NCI-H2171 treated with DMSO at 0.1 percent for 48 hours (cell line): ENCODE results near the gene OTUD5.
"Not testable (repeated sequence)": the region's sequence is repeated elsewhere in the genome, so short reads cannot be mapped to it uniquely, and the experiment has no call there.

Experiments
- DNase-seq: peaks from one replicate; lab custom pipeline; 2025; lab: John Stamatoyannopoulos, UW

OTUD5 gene, protein sequence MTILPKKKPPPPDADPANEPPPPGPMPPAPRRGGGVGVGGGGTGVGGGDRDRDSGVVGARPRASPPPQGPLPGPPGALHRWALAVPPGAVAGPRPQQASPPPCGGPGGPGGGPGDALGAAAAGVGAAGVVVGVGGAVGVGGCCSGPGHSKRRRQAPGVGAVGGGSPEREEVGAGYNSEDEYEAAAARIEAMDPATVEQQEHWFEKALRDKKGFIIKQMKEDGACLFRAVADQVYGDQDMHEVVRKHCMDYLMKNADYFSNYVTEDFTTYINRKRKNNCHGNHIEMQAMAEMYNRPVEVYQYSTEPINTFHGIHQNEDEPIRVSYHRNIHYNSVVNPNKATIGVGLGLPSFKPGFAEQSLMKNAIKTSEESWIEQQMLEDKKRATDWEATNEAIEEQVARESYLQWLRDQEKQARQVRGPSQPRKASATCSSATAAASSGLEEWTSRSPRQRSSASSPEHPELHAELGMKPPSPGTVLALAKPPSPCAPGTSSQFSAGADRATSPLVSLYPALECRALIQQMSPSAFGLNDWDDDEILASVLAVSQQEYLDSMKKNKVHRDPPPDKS

GRCh38 chrX:48957477-48957826, at the start of gene OTUD5:
TSS of gene OTUD5 (minus strand) at chrX:48957607. CDS start at chrX:48957570, 37 bp downstream.
- DNase-seq = peak; percentile 70

- no peak for DNase-seq
These were observed 46.3 kb upstream of the OTUD5 start for GRCh38 chrX:49003696-49004095.

DNA sequence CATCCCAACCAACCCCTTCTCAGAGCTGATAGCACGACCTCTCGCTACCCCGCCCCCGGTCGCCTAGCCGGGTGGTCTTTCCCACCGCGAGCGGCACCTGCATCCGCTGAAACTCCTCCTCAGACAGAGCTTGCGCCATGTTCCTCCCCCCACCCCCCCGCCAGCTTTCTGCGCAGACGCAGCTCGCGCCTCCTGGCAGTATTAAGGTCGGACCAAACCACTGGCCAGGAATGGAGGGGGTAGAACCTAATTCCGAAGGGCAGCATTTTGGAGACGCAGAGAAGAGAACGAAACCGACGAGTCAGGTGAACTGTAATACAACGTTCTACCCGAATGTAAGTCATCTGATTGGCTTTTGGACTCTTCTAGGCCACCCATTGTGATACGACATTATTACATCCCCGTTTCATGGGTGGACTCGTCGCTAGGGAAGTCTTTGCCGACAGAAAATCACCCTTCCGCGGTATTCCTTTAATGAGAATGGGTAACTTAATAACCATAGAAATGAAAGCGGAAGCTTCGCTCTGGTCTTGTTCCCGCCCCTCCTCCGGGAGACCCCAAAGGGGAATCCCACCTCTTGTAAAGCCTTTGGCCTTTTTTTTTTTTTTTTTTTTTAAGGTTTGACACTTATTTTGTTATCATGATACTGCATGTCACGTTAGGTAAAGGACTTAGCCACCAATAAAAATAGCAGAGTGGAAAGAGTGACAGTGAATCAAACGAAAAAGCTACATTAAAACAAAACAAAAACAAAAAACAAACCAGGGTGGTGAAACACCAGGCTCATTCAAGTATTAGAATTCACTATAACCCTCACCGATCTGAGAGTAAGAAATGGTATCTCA, 44.9 kb upstream of the OTUD5 start, which contains the start of gene GRIPAP1:
GRIPAP1 (minus strand) TSS at position 174 of the 845 bp plus-strand sequence; CDS start at position 139, 35 bp downstream.
- peak; percentile 85 for DNase-seq

- peak; percentile 48 for DNase-seq
These were observed 44.2 kb upstream of the OTUD5 start for GRCh38 chrX:49001521-49002090.

DNA sequence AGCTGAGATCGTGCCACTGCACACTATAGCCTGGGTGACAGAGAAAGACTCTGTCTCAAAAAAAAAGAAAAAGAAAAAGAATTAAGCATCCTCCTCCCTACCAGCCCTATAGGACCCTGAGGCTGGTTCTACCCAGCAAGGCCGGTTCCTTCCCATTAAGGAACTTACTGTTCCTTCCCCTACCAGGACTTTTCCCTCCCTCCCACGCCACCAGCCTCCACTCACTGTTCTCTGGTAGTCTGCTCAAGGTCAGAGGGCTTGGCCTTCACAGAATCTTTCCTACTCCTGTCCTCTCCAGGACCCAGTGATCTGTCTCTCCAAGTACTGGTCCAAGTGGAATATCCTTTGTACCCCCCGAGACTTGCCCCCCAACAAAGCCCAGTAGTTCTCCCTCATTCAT, 43.2 kb upstream of the OTUD5 start:
- DNase-seq = no peak

DNA sequence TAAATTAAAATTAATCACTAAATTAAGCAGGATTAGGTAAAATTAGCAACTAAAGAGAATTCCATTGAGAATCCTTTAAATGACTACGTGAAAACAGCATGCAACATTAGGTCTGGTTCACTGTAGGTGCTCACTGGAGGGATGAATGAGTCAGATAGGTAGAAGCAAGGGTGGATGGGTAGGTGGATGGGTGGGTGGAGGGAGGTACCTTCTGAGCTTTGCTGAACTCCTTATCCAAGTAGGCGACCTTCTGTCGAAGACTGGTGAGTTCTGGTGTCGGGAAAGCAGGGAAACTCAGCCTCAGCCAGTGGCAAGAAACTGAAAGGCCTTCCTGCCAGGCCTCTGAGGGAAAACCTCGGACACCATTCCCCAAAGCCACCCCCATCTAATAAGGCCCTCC, 41.6 kb upstream of the OTUD5 start:
- no peak for DNase-seq

- no peak for DNase-seq
These were observed 41.0 kb upstream of the OTUD5 start for GRCh38 chrX:48998391-48998790.

GRCh38 chrX:48997865-48998264, 40.5 kb upstream of the OTUD5 start:
- DNase-seq = no peak

DNA sequence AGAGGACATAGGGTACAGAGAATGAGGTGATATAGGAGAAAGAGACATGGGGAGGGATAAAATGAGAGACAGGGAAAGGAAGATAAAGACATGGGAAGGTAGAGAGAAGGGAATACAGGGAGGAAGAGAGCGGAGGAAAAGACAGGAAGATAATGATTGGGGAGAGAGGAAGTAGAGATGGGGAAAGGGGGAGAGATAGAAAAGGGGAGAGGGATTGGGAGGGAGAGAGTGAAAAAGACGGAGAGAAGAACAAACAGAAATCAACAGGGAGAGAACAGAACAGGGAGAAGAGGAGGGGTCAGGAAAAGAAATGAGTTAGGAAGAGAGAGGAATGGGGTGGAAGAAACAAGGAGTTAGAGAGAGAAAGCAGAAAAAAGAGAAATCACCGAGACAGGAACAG, 40.0 kb upstream of the OTUD5 start:
- no peak for DNase-seq

- no peak for DNase-seq
These were observed 39.6 kb upstream of the OTUD5 start for GRCh38 chrX:48996969-48997368.

DNA sequence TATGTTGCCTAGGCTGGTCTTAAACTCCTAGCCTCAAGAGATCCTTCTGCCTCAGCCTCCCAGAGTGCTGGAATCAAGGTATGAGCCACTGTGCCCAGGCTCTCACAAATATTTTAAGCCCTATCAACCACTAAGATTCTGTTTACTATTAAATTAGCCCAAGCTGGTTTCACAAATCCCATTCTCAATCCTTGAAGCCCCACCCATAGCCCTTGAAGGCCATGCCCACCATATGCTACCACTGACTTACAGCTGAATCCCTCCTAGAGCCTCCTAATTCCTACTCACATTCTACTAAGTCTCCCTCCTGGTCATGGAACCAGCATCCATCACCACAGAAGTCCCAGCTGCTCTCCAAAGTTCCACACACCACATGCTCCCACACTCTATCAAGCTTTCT, 34.9 kb upstream of the OTUD5 start:
- DNase-seq = no peak

DNA sequence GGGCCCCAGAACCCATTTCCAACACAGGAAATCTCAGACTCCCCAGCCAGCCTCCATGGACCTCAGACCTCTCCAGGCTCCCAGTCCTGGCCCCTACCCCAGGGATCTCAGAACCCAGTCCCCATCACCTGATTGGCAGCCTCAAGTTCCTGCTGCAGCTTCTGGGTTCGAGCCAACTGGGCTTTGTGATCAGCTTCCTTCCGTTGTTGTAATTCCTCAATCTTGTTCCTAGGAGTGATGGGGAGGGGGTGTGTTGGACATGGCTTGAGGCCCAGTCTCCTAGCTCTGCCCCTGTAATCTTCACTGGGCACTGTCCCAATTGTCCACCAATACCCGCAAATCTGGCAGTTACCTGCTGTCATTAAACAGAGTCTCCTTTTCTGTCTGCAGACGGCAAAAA, 32.1 kb upstream of the OTUD5 start:
- no peak for DNase-seq

- no peak for DNase-seq
These were observed 26.5 kb upstream of the OTUD5 start for GRCh38 chrX:48983896-48984295.

DNA sequence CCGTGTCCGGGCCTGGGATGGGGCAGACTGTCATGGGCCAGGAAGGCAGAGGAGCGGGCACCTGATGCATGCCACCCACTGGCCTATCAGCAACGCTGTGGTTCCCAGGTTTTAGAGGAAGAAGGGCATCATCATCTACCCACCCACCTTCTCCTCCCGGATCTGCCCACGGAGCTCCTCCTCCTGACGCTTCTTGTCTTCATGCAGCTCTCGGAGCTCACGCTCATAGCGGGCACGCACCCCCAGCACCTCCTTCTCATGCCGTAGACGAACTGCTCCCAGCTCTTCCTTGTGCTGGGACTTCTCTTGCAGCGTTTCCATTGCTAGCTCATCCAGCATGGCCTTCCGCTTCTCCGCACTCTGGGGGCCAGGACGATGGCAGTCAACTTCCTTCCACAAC, 25.7 kb upstream of the OTUD5 start:
- DNase-seq = no peak

GRCh38 chrX:48981178-48981577, 23.8 kb upstream of the OTUD5 start:
- no peak for DNase-seq

DNA sequence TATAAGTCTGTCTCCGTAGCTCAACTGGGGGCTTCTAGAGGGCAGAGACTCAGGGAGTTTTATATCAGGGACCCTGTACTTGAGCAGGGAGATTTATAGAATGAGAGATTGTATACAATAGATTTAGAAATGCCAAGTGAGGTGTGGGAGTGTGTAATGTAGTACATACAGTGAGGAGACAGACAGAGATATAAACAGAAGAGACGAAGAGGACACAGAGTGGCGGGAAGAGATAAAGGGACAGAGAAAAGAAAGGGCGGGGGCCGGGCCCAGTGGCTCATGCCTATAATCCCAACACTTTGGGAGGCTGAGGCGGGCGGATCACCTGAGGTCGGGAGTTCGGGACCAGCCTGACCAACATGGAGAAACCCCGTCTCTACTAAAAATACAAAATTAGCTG, 22.9 kb upstream of the OTUD5 start:
- DNase-seq = not testable (repeated sequence)

GRCh38 chrX:48978226-48978625, 20.8 kb upstream of the OTUD5 start:
- no peak for DNase-seq

- no peak for DNase-seq
These were observed 18.7 kb upstream of the OTUD5 start for GRCh38 chrX:48976086-48976485.

DNA sequence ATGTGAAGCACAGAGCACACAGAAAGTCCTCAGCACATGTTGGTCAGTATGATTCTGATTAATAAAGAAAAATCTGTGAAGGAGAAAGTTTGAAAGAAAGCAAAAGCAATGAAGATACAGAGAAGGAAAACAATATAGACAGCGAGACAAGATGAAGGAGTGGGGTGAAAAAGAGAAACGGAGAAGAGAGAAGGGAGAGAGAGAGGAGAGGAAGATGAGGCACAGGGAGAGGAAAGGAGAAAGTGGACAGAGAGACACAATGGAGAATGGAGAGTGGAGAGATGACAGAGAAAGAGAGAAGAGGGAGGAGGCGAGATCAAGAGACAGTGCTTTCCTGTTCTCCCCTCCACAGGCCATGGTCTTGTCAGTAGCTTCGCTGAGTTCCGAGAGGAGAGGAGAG, 18.1 kb upstream of the OTUD5 start:
- no peak for DNase-seq

GRCh38 chrX:48975041-48975440, 17.6 kb upstream of the OTUD5 start:
- no peak for DNase-seq

GRCh38 chrX:48974574-48974973, 17.2 kb upstream of the OTUD5 start:
- no peak for DNase-seq

DNA sequence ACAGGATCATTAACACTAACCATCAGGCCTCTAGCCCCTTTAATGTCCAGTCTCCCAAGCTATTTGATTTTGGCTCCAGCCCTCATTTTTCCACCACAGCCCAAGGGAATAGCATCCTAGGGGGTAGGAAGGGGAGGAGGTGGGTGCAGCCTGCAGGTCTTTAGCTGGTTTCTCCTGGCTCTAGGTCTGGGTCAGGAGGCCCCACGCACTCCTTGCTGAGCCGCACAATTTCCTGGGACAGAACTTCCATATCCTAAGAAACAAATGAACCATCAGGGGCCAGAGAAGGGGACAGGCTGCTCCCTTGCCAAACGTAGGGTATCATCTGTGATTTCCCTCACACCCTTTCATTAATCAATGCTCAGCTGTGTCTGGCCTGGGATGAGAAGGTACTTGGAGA, 16.6 kb upstream of the OTUD5 start:
- DNase-seq = no peak
